Activated naive CD8-positive, alpha-beta T cell (primary cell): ENCODE measurements around the gene ARHGAP18.

Source experiments
- H3K27ac Mint-ChIP-seq: one replicate; pipeline ENCODE4 v1.8.0; 2021; ENCODE audit warnings: mixed read lengths
- H3K27me3 Mint-ChIP-seq: one replicate; pipeline ENCODE4 v1.8.0; 2021; ENCODE audit warnings: mixed read lengths
- H3K36me3 Mint-ChIP-seq: one replicate; pipeline ENCODE4 v1.8.0; 2021; ENCODE audit warnings: mixed read lengths
- H3K4me1 Mint-ChIP-seq: one replicate; pipeline ENCODE4 v1.8.0; 2021; ENCODE audit warnings: low read depth, mixed read lengths
- H3K4me3 Mint-ChIP-seq: one replicate; pipeline ENCODE4 v1.8.0; 2021; ENCODE audit warnings: mild to moderate bottlenecking, mixed read lengths
- H3K9me3 Mint-ChIP-seq: one replicate; pipeline ENCODE4 v1.8.0; 2021; ENCODE audit warnings: low read depth, mixed read lengths

The ARHGAP18 gene

DNA sequence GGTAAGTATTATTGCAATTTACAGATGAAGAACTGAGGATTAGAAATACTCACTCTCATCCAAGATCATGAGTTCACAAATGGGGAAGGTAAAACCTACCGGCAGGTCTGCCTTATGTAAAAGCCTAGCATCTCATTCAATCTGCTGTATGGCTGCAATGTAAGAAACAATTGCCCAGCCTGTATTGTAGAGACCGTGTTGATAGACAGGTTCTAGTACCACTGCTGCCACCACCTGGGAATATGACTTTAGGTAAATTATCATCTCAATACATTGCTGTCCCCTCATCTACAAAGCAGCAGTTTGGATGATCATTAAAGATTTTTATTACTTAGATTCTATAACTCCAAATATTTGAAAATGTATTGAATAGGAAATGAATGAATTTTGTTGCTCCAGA is 23.3 kb upstream of the ARHGAP18 start:
- Mint-ChIP-seq H3K4me3 (no peak overlapping the region), H3K27ac (no peak overlapping the region), H3K36me3 (no peaks in the 10 kb centered on the region), H3K9me3 (no peaks in the 10 kb centered on the region), H3K27me3 (no peaks in the 10 kb centered on the region), H3K4me1 (no peaks in the 10 kb centered on the region)

DNA sequence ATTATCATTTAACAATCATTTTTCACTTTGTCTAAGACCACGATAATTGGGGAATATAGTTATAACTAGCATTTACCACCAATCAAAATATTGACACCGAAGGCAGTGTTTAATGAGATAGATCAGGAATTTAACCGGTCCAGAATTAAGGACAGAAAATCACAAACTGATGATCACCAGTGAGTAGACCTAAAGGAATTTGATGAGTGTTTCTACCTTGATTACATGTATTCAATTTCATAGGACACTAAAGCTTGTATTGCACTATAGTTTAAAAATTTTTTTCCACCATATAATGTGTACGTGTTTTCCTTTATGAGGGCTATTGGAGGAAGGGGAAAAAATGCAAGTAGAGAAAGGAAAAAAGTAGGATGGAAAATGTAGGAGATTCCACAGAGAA is 22.6 kb upstream of the ARHGAP18 start:
- no peaks in the 10 kb centered on the region for H3K4me1 Mint-ChIP-seq
- H3K27ac Mint-ChIP-seq: no peak overlapping the region
- no peak overlapping the region for H3K4me3 Mint-ChIP-seq
- no peaks in the 10 kb centered on the region for H3K36me3 Mint-ChIP-seq
- H3K9me3 Mint-ChIP-seq: no peaks in the 10 kb centered on the region
- H3K27me3 Mint-ChIP-seq: no peaks in the 10 kb centered on the region

DNA sequence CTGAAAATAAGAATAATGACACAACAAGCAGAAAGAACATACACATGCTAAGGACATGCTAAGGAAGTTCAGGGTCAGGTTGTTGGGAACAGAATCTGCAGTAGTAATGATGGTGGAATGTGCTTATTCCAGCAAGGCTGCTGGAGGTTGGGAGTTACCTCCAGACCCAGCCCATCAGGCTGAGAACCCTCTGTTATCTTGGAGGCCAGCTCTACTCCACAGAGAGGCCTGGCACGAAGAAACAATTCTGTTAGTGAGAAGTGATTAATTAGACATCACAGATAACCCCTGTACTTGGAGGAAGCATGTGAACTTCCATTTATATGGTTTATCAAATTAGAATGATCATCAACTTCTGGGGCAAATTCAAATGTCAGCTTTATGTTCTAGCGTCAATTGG is 22.1 kb upstream of the ARHGAP18 start:
- H3K27me3 Mint-ChIP-seq: no peaks in the 10 kb centered on the region
- no peaks in the 10 kb centered on the region for H3K4me1 Mint-ChIP-seq
- H3K27ac Mint-ChIP-seq: no peak overlapping the region
- H3K4me3 Mint-ChIP-seq: no peak overlapping the region
- no peaks in the 10 kb centered on the region for H3K9me3 Mint-ChIP-seq
- H3K36me3 Mint-ChIP-seq: no peaks in the 10 kb centered on the region

DNA sequence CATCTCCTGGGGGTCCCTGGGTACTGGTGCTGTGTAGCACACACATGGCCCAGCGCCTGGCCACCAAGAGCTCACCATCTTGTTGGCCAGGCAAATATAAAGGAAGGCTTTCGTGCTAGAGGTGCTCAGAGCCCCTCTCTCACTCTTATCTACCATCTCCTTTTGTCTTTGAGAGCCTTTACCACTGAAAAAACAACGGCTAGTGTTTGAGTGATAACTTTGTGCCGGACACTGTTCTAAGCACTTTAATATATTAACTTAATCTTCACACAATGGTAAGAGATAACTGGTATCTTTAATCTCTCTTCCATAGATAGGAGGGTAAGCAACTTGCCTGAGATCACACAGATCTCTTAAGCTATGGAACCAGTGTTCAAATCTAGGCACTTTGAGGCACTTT is 21.5 kb upstream of the ARHGAP18 start:
- H3K4me3 Mint-ChIP-seq: no peak overlapping the region
- no peaks in the 10 kb centered on the region for H3K36me3 Mint-ChIP-seq
- H3K27me3 Mint-ChIP-seq: no peaks in the 10 kb centered on the region
- H3K27ac Mint-ChIP-seq: no peak overlapping the region
- no peaks in the 10 kb centered on the region for H3K9me3 Mint-ChIP-seq
- H3K4me1 Mint-ChIP-seq: no peaks in the 10 kb centered on the region

DNA sequence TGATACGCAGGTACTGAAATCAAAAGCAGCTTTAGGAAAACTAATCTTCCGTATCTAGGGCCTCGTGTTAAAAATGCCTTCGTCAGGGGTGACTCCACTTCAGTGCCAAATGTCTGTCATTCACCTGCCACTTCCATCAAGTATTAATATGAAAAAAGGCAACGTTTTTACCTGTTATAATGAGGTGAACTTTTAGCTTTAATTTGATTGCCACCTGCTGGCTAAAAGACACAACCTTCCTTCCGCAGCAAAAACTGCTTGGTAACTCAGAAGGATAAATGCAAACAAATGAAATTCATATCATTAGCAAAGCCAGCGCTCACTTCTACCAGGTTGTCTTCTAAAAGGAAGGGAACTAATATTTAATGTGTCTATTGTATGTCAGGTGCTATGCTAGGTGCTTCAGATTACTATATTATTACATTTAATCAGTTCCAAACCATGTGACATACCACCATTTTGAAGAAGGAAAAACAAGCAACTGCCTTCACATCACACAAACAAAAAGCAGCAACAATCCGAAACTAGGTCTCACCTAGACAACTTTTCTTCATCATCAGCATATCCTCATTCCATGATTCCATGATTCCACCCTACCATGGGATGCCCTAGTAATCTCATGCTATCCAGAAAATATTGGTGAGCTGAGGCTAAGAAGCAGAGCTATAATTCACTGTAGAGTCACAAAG is 20.6 kb upstream of the ARHGAP18 start:
- Mint-ChIP-seq H3K9me3 (no peaks in the 10 kb centered on the region), H3K4me3 (no peak overlapping the region), H3K27ac (peak overlapping the region; percentile 69), H3K27me3 (no peaks in the 10 kb centered on the region), H3K4me1 (no peaks in the 10 kb centered on the region), H3K36me3 (no peaks in the 10 kb centered on the region)

- Mint-ChIP-seq H3K4me3 (no peak overlapping the region), H3K4me1 (no peaks in the 10 kb centered on the region)
Measured at GRCh38 chr6:129726650-129727049, 16.7 kb upstream of the ARHGAP18 start.

GRCh38 chr6:129725341-129725740 is 15.4 kb upstream of the ARHGAP18 start:
- Mint-ChIP-seq H3K4me1 (no peaks in the 10 kb centered on the region), H3K4me3 (no peak overlapping the region), H3K9me3 (no peaks in the 10 kb centered on the region), H3K27me3 (no peaks in the 10 kb centered on the region), H3K36me3 (no peaks in the 10 kb centered on the region), H3K27ac (no peak overlapping the region)

More at GRCh38 chr6:129726650-129727049, 16.7 kb upstream of the ARHGAP18 start:
- no peak overlapping the region for H3K27ac Mint-ChIP-seq
- no peaks in the 10 kb centered on the region for H3K9me3 Mint-ChIP-seq
- H3K36me3 Mint-ChIP-seq: no peaks in the 10 kb centered on the region
- H3K27me3 Mint-ChIP-seq: no peaks in the 10 kb centered on the region

GRCh38 chr6:129719692-129720091 is 9.7 kb upstream of the ARHGAP18 start:
- H3K36me3 Mint-ChIP-seq: no peaks in the 10 kb centered on the region
- no peaks in the 10 kb centered on the region for H3K9me3 Mint-ChIP-seq
- no peak overlapping the region for H3K27ac Mint-ChIP-seq
- peaks cover 6% of the 10 kb centered on the region for H3K4me1 Mint-ChIP-seq
- H3K4me3 Mint-ChIP-seq: no peak overlapping the region
- H3K27me3 Mint-ChIP-seq: no peaks in the 10 kb centered on the region

DNA sequence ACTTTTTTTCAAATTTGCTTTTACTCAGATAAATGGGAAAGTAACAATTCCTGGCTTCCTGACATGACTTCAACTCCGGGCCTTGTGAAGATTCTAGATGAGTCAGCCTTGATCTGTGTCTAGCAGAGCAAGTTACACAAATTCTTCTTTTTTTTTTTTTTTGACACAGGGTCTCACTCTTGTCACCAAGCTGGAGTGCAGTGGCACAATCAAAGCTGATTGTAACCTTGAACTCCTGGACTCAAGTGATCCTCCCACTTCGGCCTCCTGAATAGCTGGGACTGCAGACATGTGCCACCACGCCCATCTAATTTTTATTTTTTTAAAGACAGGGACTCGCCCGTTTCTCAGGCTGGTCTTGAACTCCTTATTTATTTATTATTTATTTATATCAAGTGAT is 7.3 kb upstream of the ARHGAP18 start:
- no peak overlapping the region for H3K4me3 Mint-ChIP-seq

DNA sequence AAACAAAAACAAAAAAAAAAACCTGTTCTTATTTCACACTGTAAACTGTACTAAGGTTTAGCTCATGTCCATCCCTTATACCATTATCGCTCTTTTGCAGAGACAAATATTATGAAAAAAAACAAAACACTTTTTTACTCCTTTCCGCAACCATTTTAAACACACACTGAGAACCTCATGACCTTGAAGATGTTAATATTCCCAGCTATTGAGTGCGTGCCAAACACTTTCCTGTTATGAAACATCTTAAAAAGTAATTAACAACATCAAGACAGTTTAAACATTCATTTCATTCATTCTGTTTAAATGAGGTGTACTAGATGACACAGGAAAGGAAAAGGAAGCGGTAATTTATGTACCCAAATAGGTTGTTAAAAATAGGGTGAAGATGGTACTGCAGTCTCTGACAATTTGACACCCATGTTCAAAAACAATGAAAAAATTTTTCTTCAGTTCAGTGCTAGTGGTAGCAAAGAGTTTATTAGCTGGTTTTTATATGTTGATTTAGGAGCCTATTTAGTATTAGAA is 3.9 kb upstream of the ARHGAP18 start:
- no peak overlapping the region for H3K4me3 Mint-ChIP-seq
- no peak overlapping the region for H3K27ac Mint-ChIP-seq
- H3K27me3 Mint-ChIP-seq: no peaks in the 10 kb centered on the region
- peaks cover 21% of the 10 kb centered on the region for H3K4me1 Mint-ChIP-seq
- H3K9me3 Mint-ChIP-seq: no peaks in the 10 kb centered on the region
- H3K36me3 Mint-ChIP-seq: no peaks in the 10 kb centered on the region

More for the DNA sequence above, 7.3 kb upstream of the ARHGAP18 start:
- H3K27me3 Mint-ChIP-seq: no peaks in the 10 kb centered on the region
- no peaks in the 10 kb centered on the region for H3K9me3 Mint-ChIP-seq
- no peak overlapping the region for H3K27ac Mint-ChIP-seq
- H3K36me3 Mint-ChIP-seq: no peaks in the 10 kb centered on the region
- H3K4me1 Mint-ChIP-seq: peaks cover 8% of the 10 kb centered on the region

DNA sequence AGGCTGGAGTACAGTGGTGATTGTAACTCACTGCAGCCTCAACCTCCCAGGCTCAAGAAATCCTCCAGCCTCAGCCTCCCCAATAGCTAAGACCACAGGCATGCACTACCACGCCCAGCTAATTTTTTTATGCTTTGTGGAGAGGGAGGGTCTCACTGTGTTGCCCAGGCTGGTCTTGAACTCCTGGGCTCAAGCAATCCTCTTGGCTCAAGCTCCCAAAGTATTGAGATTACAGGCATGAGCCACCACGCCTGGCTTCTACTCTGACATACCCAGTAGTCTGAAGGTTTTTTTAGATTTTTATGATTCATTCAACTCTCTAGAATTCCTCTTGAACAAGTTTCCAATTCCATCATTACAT is 1.3 kb upstream of the ARHGAP18 start:
- Mint-ChIP-seq H3K27ac (no peak overlapping the region), H3K4me1 (peaks cover 27% of the 10 kb centered on the region), H3K9me3 (no peaks in the 10 kb centered on the region), H3K4me3 (peak overlapping the region; percentile 95), H3K27me3 (no peaks in the 10 kb centered on the region), H3K36me3 (no peaks in the 10 kb centered on the region)

GRCh38 chr6:129710450-129711270 is 683 bp upstream of the ARHGAP18 start:
- no peak overlapping the region for H3K27ac Mint-ChIP-seq
- no peaks in the 10 kb centered on the region for H3K9me3 Mint-ChIP-seq
- peak overlapping the region; percentile 95 for H3K4me3 Mint-ChIP-seq
- no peaks in the 10 kb centered on the region for H3K36me3 Mint-ChIP-seq
- peaks cover 27% of the 10 kb centered on the region for H3K4me1 Mint-ChIP-seq
- no peaks in the 10 kb centered on the region for H3K27me3 Mint-ChIP-seq

DNA sequence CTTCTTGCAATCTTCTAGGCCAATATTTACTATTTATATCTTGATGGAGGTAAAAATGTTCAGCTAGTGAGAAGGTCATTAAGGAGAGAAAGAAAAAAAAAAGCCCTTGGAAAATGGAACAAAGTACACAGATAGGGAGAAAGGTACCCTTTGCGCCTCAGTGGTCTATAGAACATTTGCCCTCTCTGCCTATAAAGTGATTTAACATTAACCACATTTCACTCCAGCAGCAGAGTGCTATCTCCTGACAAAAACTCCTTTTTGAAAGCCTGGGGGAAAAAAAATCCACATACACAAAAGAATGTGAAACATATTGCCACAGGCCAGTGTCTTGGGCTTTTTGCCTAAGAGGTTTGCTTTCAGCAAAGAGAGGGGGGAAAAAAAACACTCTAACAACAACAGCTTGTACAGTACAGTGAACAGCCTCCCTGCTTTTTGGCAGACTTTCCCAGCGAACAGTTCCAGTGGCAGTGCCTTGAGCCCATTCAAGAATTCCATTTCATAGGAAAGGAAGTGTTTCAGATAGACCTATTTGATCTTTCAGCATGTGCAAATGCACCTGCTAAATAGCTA is 695 bp downstream of the ARHGAP18 start:
- H3K9me3 Mint-ChIP-seq: no peaks in the 10 kb centered on the region
- peaks cover 27% of the 10 kb centered on the region for H3K4me1 Mint-ChIP-seq
- no peak overlapping the region for H3K27ac Mint-ChIP-seq
- no peaks in the 10 kb centered on the region for H3K36me3 Mint-ChIP-seq
- H3K27me3 Mint-ChIP-seq: no peaks in the 10 kb centered on the region
- H3K4me3 Mint-ChIP-seq: peak overlapping the region; percentile 95

- H3K27ac Mint-ChIP-seq: no peak overlapping the region
- no peaks in the 10 kb centered on the region for H3K36me3 Mint-ChIP-seq
- H3K4me1 Mint-ChIP-seq: peaks cover 26% of the 10 kb centered on the region
Measured at GRCh38 chr6:129708496-129709195, 1.3 kb downstream of the ARHGAP18 start.

More at GRCh38 chr6:129708496-129709195, 1.3 kb downstream of the ARHGAP18 start:
- Mint-ChIP-seq H3K27me3 (no peaks in the 10 kb centered on the region), H3K4me3 (peak overlapping the region; percentile 95), H3K9me3 (no peaks in the 10 kb centered on the region)
